Sigmoid colon (tissue), 7 donors: Measurements from ENCODE around the gene RASA1. TPM values are rescaled to one million over a fixed set of nuclear protein-coding genes. Genes with fewer than 3 reads are reported as not detected.
"Not testable (repeated sequence)": the region's sequence is repeated elsewhere in the genome, so short reads cannot be mapped to it uniquely, and the experiment has no call there.

Source experiments
- DNase-seq: peaks from one replicate; pipeline ENCODE4 v3.0.0-alpha.2; 2019
- H3K27ac ChIP-seq, 4 donors: fragments of 200-600 bp; sonication (generic); one replicate each; pipeline ENCODE4 v1.5.1; 2016 to 2019; ENCODE audit warnings: mild to moderate bottlenecking in 1 of 4
- H3K27me3 ChIP-seq, 3 donors: fragments of 200-600 bp; sonication (generic); one replicate each; pipeline ENCODE4 v1.5.1; 2019; ENCODE audit warnings: mild to moderate bottlenecking in 1 of 3
- H3K36me3 ChIP-seq, 4 donors: fragments of 200-600 bp; sonication (generic); one replicate each; pipeline ENCODE4 v1.5.1; 2016 to 2019
- H3K4me1 ChIP-seq, 4 donors: fragments of 200-600 bp; sonication (generic); one replicate each; pipeline ENCODE4 v1.5.1; 2017 to 2019
- H3K4me3 ChIP-seq, 4 donors: fragments of 200-600 bp; sonication (generic); one replicate each; pipeline ENCODE4 v1.5.1; 2017 to 2019; ENCODE audit warnings: mild to moderate bottlenecking in 2 of 4, moderate library complexity in 1 of 4
- H3K9me3 ChIP-seq, 4 donors: fragments of 200-600 bp in 3 of 4; sonication (generic) in 3 of 4; one replicate each; pipeline versions ENCODE4 v1.5.1 to v1.6.1; 2013 to 2019
- EP300 ChIP-seq, 4 donors: sonication (generic); formaldehyde crosslinking; IDR thresholded peaks; one replicate each; pipeline ENCODE4 v1.6.1; 2017; ENCODE audit warnings: antibody characterized with exemption in 4 of 4
- POLR2A ChIP-seq, 2 donors: fragments of 450-650 bp; IDR thresholded peaks; one replicate each; pipeline ENCODE4 v1.6.1; 2016; ENCODE audit warnings: antibody characterized with exemption in 2 of 2, mild to moderate bottlenecking in 2 of 2, moderate library complexity in 2 of 2
- POLR2AphosphoS5 ChIP-seq, 4 donors: sonication (generic); formaldehyde crosslinking; IDR thresholded peaks; one replicate each; pipeline ENCODE4 v1.6.1; 2017; ENCODE audit warnings: antibody characterized with exemption in 4 of 4
- WGBS, 2 donors: extraction: QIAGEN DNeasy Blood & Tissue Kit; methylation state at CpG; one replicate each; pipeline ENCODE4 v1.1.7; 2013; 5-methylcytosine and 5-hydroxymethylcytosine counted together
- intact Hi-C: fragments of 100-400 bp; cut with DNase I; formaldehyde crosslinking; loops from one replicate; pipeline ENCODE4 v1.15.1; 2023
- polyA plus RNA-seq, 3 donors: library from polyadenylated mRNA; stranded (reverse); fragments of 200-250 nt; gene quantifications; one replicate each; pipeline ENCODE4 v1.2.3, GENCODE V29; 2013
- total RNA-seq, 4 donors: library from RNA; depleted of rRNA; stranded (reverse); fragments of >200 nt; gene quantifications; one replicate each; pipeline ENCODE4 v1.1.0, GENCODE V29; 2016
- TF ChIP-seq, protein P1 (sequence below), 4 experiments: fragments of 450-650 bp in 3 of 4; fragments of 200-600 bp in 1 of 4; IDR thresholded peaks; one replicate each; pipeline ENCODE4 v1.5.1; 2016 to 2019; ENCODE audit warnings: antibody characterized with exemption in 4 of 4, mild to moderate bottlenecking in 3 of 4, moderate library complexity in 2 of 4
- donor health status: healthy with polysubstance abuse.
- donor health status: Bipolar disorder and iron deficiency.
- donor health status: healthy.

The RASA1 gene
- total and polyA plus RNA-seq, 7 donors = 9.0 to 30.0 (median 22.7) TPM

- H3K27ac ChIP-seq = peak overlapping the region; percentile 85 to 96 (median 89)
- H3K4me1 ChIP-seq = peaks cover 0 to 26% (median 19%) of the 10 kb centered on the region in 4 donors
- 3 to 9% methylated on average over 14 of the region's 14 CpGs for WGBS, 2 donors
- intact Hi-C loops = loop anchor here (5.0 kb wide), 2 partner anchors 145 to 1000 kb away; partner anchors contain the start of genes CCNH and TMEM161B
- no peaks in the 10 kb centered on the region for H3K9me3 ChIP-seq
- peak overlapping the region; percentile 78 to 98 (median 81) for H3K4me3 ChIP-seq
- H3K36me3 ChIP-seq = no peaks in the 10 kb centered on the region
- no peaks in the 10 kb centered on the region for H3K27me3 ChIP-seq
- DNase-seq = no peak
- TF ChIP-seq, protein P1, sequence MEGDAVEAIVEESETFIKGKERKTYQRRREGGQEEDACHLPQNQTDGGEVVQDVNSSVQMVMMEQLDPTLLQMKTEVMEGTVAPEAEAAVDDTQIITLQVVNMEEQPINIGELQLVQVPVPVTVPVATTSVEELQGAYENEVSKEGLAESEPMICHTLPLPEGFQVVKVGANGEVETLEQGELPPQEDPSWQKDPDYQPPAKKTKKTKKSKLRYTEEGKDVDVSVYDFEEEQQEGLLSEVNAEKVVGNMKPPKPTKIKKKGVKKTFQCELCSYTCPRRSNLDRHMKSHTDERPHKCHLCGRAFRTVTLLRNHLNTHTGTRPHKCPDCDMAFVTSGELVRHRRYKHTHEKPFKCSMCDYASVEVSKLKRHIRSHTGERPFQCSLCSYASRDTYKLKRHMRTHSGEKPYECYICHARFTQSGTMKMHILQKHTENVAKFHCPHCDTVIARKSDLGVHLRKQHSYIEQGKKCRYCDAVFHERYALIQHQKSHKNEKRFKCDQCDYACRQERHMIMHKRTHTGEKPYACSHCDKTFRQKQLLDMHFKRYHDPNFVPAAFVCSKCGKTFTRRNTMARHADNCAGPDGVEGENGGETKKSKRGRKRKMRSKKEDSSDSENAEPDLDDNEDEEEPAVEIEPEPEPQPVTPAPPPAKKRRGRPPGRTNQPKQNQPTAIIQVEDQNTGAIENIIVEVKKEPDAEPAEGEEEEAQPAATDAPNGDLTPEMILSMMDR (IDR thresholded peaks at IDR 0.05) = no peak
- TF ChIP-seq EP300 (IDR thresholded peaks at IDR 0.05) (no peak), POLR2A (IDR thresholded peaks at IDR 0.05) (no peak), POLR2AphosphoS5 (IDR thresholded peaks at IDR 0.05) (no peak)
These were observed 639 bp upstream of the RASA1 start for GRCh38 chr5:87266914-87267573.

DNA sequence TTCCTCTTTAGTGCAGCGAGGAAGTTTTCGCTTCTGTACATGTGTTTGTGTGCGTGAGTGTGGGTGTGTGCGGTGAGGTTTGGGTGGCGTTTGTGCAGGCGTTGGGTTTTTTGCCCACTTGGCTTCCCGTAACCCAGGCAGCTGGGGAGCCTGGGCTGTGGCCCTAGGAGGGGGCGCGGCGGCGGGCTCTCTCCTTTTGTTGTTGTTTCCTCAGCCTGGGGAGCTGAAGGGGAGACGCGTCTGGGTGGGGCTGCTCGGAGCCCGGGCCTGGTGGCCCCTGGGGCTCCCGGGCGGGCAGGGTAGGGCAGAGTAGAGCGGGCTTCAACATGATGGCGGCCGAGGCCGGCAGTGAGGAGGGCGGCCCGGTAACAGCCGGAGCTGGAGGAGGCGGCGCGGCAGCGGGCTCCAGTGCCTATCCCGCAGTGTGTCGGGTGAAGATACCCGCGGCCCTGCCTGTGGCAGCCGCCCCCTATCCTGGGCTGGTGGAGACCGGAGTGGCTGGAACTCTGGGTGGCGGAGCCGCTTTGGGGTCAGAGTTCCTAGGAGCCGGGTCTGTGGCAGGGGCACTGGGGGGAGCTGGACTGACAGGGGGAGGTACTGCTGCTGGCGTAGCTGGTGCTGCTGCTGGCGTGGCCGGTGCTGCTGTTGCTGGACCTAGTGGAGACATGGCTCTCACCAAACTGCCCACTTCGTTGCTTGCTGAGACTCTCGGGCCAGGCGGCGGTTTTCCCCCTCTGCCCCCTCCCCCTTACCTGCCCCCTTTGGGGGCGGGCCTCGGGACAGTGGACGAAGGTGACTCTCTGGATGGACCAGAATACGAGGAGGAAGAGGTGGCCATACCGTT, 665 bp downstream of the RASA1 start:
- H3K27ac ChIP-seq = peak overlapping the region; percentile 85 to 96 (median 89)
- H3K4me3 ChIP-seq = peak overlapping the region; percentile 78 to 98 (median 81)
- peak; percentile 77 for DNase-seq
- H3K27me3 ChIP-seq = no peaks in the 10 kb centered on the region
- WGBS, 2 donors = 1% methylated on average over 49 of the region's 49 CpGs
- H3K36me3 ChIP-seq = no peaks in the 10 kb centered on the region
- TF ChIP-seq POLR2AphosphoS5 (IDR thresholded peaks at IDR 0.05) = peak in 3 of 4 donors; percentile 25 to 33 (median 27)
- TF ChIP-seq EP300 (IDR thresholded peaks at IDR 0.05) = no peak
- intact Hi-C loops = loop anchor here (5.0 kb wide), 2 partner anchors 144 to 999 kb away; partner anchors contain the start of genes CCNH and TMEM161B
- no peaks in the 10 kb centered on the region for H3K9me3 ChIP-seq
- H3K4me1 ChIP-seq = peaks cover 0 to 30% (median 20%) of the 10 kb centered on the region in 4 donors

- TF ChIP-seq EP300 (IDR thresholded peaks at IDR 0.05) = no peak
- no peak for TF ChIP-seq POLR2AphosphoS5 (IDR thresholded peaks at IDR 0.05)
- no peak for TF ChIP-seq POLR2A (IDR thresholded peaks at IDR 0.05)
- TF ChIP-seq, protein P1 (IDR thresholded peaks at IDR 0.05) = no peak
- H3K27ac ChIP-seq = peak overlapping the region; percentile 85 to 96 (median 89)
- peak overlapping the region; percentile 78 to 98 (median 81) for H3K4me3 ChIP-seq
- no peaks in the 10 kb centered on the region for H3K36me3 ChIP-seq
- H3K27me3 ChIP-seq = no peaks in the 10 kb centered on the region
- DNase-seq = no peak
- no peaks in the 10 kb centered on the region for H3K9me3 ChIP-seq
- intact Hi-C loops = loop anchor here (5.0 kb wide), 2 partner anchors 143 to 998 kb away; partner anchors contain the start of genes CCNH and TMEM161B
- 2 to 10% methylated on average over 4 of the region's 4 CpGs for WGBS, 2 donors
- peaks cover 0 to 34% (median 22%) of the 10 kb centered on the region in 4 donors for H3K4me1 ChIP-seq
These were observed 1.3 kb downstream of the RASA1 start for GRCh38 chr5:87268970-87269377.

- H3K4me3 ChIP-seq, DNase-seq, H3K27ac ChIP-seq, intact Hi-C loops, H3K36me3 ChIP-seq, H3K9me3 ChIP-seq, H3K27me3 ChIP-seq: not testable (repeated sequence)
- peaks cover 0 to 41% (median 26%) of the 10 kb centered on the region in 4 donors for H3K4me1 ChIP-seq
- WGBS, 2 donors = 96 to 98% methylated on average over 17 of the region's 17 CpGs
These were observed 3.2 kb downstream of the RASA1 start for GRCh38 chr5:87270888-87271287.

DNA sequence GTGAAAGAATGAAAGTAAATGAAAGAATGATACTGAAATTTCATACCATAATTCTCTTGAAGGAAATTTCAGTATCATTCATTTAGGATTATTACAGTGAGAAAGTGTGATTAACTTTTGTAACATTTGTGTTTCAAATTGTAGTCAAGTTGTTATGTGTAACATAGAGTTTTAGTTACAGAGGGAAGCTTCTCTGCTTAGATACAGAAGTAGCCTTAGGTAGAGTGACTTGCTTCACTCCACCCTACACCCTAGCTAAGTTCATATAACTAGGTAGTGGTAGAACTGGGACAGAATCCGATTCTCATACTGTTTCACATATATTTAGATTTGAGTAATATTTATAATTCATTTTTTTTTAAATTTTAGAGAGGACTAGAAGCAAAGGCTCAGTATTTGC, 9.0 kb downstream of the RASA1 start:
- no peaks in the 10 kb centered on the region for H3K9me3 ChIP-seq
- H3K27me3 ChIP-seq = no peaks in the 10 kb centered on the region
- intact Hi-C loops = no loop called here
- peaks cover 0 to 30% (median 13%) of the 10 kb centered on the region in 4 donors for H3K4me1 ChIP-seq
- H3K27ac ChIP-seq = no peak overlapping the region
- H3K36me3 ChIP-seq = no peaks in the 10 kb centered on the region
- no peak for DNase-seq
- H3K4me3 ChIP-seq = no peak overlapping the region
- 93 to 95% methylated on average over 1 of the region's 1 CpG for WGBS, 2 donors
- TF ChIP-seq, protein P1 (IDR thresholded peaks at IDR 0.05) = no peak
